Measurements from ENCODE around the gene BDKRB2.

GRCh38 chr14:96202441-96203094 lies 2.1 kb upstream of the BDKRB2 start:
- no peak for TF ChIP-seq CTCF (IDR thresholded peaks at IDR 0.05)
- TF ChIP-seq EZH2 (IDR thresholded peaks at IDR 0.05; ENCODE audit: borderline replicate concordance, insufficient read depth, low read depth, low read length, poor library complexity, severe bottlenecking): no peak

Measured in B cell (primary cell).